Glomerular visceral epithelial cell (primary cell): ENCODE measurements around the gene TM7SF2.

Source experiments
- DNase-seq: peaks from one replicate; pipeline ENCODE4 v3.0.0-alpha.2; 2016; ENCODE audit errors: extremely low spot score

Gene TM7SF2

DNA sequence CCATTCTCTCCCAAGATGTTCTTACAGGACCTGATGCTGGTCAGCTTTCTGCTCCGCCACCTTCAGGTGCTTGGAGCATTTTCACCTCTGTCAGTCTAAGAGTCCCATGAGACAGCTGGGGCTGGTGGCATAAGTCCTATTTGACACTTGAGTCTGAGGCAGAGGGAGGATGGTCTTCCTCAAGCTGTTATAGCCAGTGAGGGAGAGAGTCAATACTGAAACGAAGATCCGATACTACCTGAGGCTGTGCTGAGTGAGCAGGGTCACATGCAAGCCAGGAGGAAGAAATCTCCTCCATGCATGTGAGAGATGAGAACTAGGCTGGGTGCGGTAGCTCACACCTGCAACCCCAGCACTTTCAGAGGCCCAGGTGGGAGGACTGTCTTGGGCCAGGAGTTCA is 22.1 kb upstream of the TM7SF2 start:
- no peak for DNase-seq

DNA sequence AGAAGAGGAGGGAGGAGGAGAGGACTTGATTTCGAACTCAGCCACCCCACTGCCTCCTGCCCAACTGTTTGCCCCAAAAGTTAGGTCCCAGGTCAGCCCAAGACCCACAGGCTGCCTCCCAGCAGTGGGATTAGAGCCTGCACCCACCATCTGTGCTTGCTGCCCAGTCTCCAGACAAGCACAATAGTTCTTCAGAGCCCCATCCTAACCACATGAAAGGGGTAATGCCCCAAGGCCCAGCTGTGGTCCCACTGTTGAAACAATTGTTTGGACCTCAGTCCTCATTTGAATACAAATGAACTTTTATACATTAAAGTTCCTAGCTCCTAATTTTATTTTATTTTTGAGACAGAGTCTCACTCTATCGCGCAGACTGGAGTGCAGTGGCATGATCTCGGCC is 21.0 kb upstream of the TM7SF2 start:
- DNase-seq: no peak

GRCh38 chr11:65095427-65095826 is 16.2 kb upstream of the TM7SF2 start:
- DNase-seq: no peak

- DNase-seq: peak; percentile 85
These were observed 15.5 kb upstream of the TM7SF2 start, which contains the start of gene VPS51 for GRCh38 chr11:65095974-65096806. VPS51 (plus strand) TSS chr11:65096214; CDS start chr11:65096251, 37 bp downstream.

DNA sequence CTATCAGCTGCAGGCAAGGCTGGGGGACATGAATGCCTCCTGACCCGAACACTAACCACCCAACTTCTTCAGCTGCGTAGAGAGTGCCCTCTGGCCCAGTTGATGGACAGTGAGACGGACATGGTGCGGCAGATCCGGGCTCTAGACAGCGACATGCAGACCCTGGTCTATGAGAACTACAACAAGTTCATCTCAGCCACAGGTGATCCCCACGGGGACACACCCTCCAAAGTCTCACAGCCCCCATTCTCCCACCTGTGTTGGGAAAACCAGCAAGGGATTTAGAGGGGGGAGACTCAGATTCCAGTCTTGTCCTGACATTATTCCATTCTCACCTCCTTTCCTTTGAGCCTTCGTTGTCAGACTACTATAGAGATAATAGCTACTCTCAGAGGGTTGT is 14.7 kb upstream of the TM7SF2 start:
- DNase-seq: no peak

DNA sequence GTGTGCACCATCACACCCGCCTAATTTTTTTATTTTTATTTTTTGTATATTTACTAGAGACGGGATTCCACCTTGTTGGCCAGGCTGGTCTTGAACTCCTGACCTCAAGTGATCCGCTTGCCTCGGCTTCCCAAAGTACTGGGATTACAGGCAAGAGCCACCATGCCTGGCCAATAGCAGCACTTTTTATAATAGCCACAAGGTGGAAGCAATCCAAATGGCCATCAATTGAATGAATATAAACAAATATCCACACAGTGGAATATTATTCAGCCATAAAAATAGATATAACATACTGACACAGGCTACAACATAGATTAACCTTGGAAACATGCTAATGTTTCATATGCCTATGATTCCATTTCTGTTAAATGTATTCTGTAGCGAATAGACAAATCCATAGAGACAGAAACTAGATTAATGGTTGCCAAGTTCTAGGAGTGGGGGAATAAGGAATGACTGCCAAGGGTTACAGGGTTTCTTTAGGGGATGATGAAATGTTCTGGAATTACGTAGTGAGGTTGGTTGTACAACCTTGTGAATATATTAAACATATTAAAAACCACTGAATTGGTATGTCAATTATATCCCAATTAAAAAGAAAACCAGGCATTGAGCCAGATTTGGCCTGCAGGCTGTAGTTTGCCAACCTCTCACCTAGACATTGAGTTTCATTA is 10.9 kb upstream of the TM7SF2 start:
- no peak for DNase-seq

DNA sequence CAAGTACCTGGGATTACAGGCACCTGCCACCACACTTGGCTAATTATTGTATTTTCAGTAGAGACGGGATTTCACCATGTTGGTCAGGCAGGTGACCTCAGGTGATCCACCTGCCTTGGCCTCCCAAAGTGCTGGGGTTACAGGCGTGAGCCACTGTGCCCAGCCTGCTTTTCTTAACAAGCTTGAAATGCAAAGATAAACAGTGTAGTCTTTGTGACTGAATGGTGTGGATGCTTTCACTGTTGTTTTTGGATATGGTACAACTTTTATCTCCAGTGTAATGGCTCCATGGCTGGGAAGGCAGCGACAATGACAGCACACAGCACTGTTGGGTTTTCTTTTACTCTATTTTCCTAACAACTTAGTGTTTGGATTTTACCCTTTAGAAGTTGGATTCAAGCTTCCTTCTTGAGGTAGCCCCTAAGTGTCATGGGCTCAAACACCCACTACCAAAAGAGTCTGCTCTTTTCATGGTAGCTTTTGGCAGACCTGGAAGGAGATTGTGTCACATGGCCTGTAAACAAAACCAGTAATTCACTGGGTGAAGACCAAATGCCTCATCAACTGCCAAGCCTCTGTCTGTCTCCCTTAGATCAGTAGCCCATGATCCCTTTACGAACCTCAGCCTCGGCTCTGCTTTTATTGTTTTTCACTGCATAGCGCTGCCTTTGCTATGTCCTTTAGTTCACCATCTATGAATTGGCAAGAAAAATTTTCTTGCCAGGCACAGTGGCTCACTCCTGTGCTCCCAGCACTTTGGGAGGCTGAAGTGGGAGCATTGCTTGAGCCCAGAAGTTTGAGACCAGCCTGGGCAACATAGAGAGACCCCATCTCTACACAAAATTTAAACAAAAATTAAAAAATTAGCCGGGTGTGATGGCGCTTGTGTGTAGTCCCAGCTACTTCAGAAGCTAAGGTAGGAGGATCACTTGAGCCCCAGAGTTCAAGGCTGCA is 9.3 kb upstream of the TM7SF2 start:
- no peak for DNase-seq

DNA sequence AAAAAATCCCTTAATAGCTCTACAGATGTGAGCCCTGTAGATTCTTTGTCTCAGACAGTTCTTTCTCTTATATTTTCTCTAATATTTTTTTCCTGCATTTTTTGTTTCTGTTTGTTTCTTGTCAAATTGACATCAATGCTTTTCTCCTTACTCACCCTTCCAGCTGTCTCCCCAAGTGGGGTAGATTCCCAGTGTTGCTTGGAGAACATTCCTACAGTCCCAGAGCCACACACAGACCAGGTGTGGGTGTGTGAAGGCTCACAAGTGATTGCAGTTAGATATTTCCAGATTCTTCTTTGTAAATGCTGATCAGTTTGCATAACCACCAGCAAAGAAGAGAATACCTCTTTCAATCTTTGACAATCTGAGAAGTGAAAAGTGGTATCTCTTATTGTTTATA is 8.2 kb upstream of the TM7SF2 start:
- no peak for DNase-seq

DNA sequence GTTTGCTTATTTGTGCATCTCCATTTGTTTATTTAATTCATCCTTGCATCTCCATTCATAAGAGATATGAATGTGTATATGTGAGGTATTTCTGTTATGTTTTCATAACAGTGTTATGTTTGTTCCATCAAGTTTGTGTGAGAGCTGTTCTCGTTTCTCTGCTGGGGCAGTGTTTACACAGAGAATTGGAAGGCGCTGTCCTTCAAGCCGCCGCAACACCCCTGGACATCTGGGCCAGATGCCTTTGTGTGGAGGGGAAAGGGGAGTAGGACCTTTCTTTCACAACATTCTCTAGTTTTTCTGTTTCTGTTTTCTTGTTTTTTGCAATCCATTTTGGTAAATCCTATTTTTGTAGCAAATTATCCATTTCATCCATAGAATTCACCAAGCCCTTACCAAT is 7.0 kb upstream of the TM7SF2 start:
- DNase-seq: no peak

- no peak for DNase-seq
These were observed 4.6 kb upstream of the TM7SF2 start for GRCh38 chr11:65107078-65107477.

DNA sequence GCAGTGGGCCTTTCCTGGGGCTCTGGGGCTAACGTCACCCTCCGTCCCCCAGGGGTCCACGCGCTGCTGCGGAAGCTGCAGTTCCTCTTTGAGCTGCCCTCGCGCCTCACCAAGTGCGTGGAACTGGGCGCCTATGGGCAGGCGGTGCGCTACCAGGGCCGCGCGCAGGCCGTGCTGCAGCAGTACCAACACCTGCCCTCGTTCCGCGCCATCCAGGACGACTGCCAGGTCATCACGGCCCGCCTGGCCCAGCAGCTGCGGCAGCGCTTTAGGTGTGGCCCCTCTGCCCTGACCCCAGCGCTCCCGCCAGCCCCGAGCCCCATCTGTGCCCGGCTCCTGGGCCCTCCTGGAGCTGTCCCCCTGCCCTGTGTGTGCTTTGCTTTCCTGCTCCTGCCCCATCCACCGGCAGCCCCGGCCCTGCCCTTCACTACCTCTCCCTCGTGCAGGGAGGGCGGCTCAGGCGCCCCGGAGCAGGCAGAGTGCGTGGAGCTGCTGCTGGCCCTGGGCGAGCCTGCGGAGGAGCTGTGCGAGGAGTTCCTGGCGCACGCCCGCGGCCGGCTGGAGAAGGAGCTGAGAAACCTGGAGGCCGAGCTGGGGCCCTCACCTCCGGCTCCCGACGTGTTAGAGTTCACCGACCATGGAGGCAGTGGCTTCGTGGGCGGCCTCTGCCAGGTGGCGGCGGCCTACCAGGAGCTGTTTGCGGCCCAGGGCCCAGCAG is 3.8 kb upstream of the TM7SF2 start:
- DNase-seq: no peak

DNA sequence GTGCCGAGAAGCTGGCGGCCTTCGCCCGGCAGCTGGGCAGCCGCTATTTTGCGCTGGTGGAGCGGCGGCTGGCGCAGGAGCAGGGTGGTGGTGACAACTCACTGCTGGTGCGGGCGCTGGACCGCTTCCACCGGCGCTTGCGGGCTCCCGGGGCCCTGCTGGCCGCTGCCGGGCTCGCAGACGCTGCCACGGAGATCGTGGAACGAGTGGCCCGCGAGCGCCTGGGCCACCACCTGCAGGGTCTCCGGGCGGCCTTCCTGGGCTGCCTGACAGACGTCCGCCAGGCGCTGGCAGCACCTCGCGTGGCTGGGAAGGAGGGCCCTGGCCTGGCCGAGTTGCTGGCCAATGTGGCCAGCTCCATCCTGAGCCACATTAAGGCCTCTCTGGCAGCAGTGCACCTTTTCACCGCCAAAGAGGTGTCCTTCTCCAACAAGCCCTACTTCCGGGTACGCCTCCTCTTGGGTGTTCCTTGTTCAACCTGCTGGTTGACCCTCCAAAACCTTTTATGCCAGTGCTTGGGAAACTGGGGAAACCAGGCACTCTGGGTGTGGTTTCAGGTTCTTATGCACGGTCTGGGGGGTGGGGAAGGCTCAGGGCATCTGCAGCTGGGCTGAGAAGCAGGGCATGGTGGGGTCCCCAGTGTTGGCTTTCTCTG is 3.1 kb upstream of the TM7SF2 start:
- DNase-seq: no peak

- no peak for DNase-seq
These were observed 2.2 kb upstream of the TM7SF2 start for GRCh38 chr11:65109231-65110198.

DNA sequence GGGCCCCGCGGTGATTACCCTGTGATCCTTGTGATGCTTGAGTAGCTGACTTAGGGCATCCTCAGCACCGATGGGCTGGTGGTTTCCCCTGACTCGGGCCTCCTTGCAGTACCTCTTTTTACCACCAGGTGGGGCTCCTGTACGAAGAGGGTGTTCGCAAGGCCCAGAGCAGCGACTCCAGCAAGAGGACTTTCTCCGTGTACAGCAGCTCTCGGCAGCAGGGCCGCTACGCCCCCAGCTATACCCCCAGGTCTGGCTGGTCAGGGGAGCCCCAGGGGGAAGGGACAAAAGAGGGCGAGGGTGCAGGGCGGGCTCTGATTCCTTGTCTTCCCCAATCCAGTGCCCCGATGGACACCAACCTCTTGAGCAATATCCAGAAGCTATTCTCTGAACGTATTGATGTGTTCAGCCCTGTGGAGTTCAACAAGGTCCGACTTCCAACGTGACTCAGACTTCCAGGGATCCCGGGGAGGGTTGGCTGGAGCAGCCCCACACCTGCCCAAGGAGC is 1.3 kb upstream of the TM7SF2 start:
- peak; percentile 88 for DNase-seq

- no peak for DNase-seq
These were observed 421 bp upstream of the TM7SF2 start for GRCh38 chr11:65111159-65111743.

DNA sequence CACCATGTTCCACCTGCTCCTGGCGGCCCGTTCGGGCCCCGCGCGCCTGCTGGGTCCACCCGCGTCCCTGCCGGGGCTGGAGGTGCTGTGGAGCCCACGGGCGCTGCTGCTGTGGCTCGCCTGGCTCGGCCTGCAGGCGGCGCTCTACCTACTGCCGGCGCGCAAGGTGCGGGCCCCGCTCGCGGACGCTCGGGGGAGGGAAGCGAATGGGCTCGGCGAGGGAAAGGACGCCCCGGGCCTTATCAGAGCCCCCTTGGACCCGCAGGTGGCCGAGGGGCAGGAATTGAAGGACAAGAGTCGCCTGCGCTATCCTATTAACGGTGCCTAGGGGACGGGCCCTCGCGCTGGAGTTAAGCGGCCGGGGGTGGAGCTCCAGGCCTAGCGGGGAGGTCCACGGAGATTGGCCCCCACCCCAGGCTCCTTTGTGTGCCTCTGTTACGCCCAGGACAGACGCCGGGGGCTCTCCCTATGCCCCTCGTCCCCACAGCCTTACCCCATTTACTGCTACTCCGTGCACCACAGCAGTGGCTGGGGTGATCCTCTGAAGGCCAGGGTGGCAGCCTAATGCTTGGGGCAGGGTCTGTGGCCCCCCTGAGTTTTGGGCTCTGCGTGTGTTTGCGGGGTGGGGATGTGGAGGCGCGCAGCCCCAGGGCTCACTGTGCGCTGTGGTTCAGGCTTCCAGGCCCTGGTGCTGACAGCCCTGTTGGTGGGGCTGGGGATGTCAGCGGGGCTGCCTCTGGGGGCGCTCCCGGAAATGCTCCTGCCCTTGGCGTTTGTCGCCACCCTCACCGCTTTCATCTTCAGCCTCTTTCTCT is 1.1 kb downstream of the TM7SF2 start:
- DNase-seq: peak; percentile 51

- peak; percentile 77 for DNase-seq
These were observed 1.7 kb downstream of the TM7SF2 start for GRCh38 chr11:65113361-65113756.

- no peak for DNase-seq
These were observed 2.2 kb downstream of the TM7SF2 start for GRCh38 chr11:65113839-65114238.
